Activated naive CD4-positive, alpha-beta T cell treated with anti-CD3 and anti-CD28 coated beads for 36 hours (primary cell): Measurements from ENCODE around the gene MYH13. TPM values are rescaled to one million over a fixed set of nuclear protein-coding genes. Genes with fewer than 3 reads are reported as not detected.

Experiments
- CTCF ChIA-PET: fragments of 350-600 bp; sonication (Branson Sonifier 250); formaldehyde crosslinking; loops from one replicate; lab custom pipeline; 2021; ENCODE audit warnings: antibody characterized with exemption; lab: Charles Lee
- DNase-seq: peaks from one replicate; pipeline ENCODE4 v3.0.0-alpha.2; 2020
- H3K27ac Mint-ChIP-seq: one replicate; pipeline ENCODE4 v1.8.0; 2021; ENCODE audit warnings: mild to moderate bottlenecking, mixed read lengths
- H3K27me3 Mint-ChIP-seq: one replicate; pipeline ENCODE4 v1.8.0; 2021; ENCODE audit warnings: low read depth, mixed read lengths
- H3K36me3 Mint-ChIP-seq: one replicate; pipeline ENCODE4 v1.8.0; 2021; ENCODE audit warnings: low read depth, mixed read lengths
- H3K4me1 Mint-ChIP-seq: one replicate; pipeline ENCODE4 v1.8.0; 2021; ENCODE audit warnings: low read depth, mixed read lengths
- H3K4me3 Mint-ChIP-seq: one replicate; pipeline ENCODE4 v1.8.0; 2021; ENCODE audit warnings: mild to moderate bottlenecking, moderate library complexity, mixed read lengths
- H3K9me3 Mint-ChIP-seq: one replicate; pipeline ENCODE4 v1.8.0; 2021; ENCODE audit warnings: mixed read lengths
- intact Hi-C: fragments of 100-400 bp; cut with micrococcal nuclease; formaldehyde crosslinking; loops from one replicate; pipeline ENCODE4 v1.15.1; 2023
- total RNA-seq, 2 experiments: library from RNA; stranded (reverse); gene quantifications; one replicate each; pipeline ENCODE4 v1.2.3, GENCODE V29; 2021

Gene MYH13
- total RNA-seq, 2 experiments from 2014 or later = not detected

DNA sequence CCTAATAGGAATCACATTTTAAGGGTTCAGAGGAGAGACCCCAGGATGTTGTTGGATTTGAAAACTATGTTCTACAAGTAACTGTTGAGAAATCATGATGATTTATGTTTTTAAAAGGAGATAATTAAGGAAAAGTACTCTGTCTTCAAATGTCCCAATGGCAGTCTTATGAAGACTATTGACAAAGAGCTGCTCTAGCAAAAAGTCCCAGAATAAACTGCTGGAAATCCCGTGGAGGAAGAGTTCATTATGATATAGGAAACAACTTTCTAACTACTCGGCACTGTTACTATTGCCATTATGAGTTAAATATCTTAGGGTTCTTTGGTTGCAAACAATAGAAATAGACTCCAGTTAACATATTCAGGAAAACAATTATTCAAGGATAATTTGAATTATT is 108.8 kb downstream of the MYH13 start:
- CTCF ChIA-PET = no interaction called here
- Mint-ChIP-seq H3K9me3 (peaks cover 3% of the 10 kb centered on the region), H3K36me3 (no peaks in the 10 kb centered on the region), H3K4me3 (no peak overlapping the region), H3K4me1 (no peaks in the 10 kb centered on the region), H3K27me3 (peaks cover 2% of the 10 kb centered on the region), H3K27ac (no peak overlapping the region)
- intact Hi-C loops = no loop called here
- DNase-seq = no peak

DNA sequence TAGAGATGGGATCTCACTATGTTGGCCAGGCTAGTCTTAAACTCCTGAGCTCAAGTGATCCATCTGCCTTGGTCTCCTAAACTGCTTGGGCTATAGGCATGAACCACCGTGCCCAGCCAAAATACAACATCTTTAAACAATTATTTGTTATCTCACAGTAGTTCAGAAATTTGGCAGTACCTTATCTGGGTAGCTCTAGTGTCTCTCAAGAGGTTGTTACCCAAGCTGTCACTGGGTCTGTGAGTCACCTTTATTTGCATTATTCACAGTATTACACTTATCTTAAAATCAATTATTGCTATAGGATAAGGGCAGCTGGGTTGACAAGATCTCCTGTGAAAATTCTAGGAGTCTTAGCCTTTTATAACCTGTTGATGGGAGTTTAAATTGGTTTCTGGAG is 110.4 kb downstream of the MYH13 start:
- intact Hi-C loops = no loop called here
- CTCF ChIA-PET = no interaction called here
- Mint-ChIP-seq H3K36me3 (no peaks in the 10 kb centered on the region), H3K4me1 (no peaks in the 10 kb centered on the region), H3K27ac (no peak overlapping the region), H3K4me3 (no peak overlapping the region), H3K27me3 (peaks cover 2% of the 10 kb centered on the region), H3K9me3 (no peaks in the 10 kb centered on the region)
- DNase-seq = no peak

DNA sequence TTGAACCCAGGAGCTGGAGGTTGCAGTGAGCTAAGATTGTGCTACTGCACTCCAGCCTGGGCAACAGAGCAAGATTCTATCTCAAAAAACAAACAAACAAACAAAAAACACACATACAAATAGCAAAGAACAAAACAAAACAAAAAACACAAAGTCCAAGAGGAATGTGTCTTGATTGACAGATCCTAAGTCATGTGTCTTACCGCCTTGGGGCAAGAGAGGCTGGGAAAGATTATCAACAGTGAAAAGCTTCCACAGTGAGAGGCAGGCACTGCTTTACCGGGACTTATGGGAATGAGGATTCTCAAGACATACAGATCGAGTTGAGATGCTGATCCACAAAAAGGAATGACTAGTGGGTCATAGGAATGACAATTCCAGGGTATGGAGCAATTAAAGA is 111.7 kb downstream of the MYH13 start:
- intact Hi-C loops = no loop called here
- H3K4me1 Mint-ChIP-seq = no peaks in the 10 kb centered on the region
- no peaks in the 10 kb centered on the region for H3K36me3 Mint-ChIP-seq

DNA sequence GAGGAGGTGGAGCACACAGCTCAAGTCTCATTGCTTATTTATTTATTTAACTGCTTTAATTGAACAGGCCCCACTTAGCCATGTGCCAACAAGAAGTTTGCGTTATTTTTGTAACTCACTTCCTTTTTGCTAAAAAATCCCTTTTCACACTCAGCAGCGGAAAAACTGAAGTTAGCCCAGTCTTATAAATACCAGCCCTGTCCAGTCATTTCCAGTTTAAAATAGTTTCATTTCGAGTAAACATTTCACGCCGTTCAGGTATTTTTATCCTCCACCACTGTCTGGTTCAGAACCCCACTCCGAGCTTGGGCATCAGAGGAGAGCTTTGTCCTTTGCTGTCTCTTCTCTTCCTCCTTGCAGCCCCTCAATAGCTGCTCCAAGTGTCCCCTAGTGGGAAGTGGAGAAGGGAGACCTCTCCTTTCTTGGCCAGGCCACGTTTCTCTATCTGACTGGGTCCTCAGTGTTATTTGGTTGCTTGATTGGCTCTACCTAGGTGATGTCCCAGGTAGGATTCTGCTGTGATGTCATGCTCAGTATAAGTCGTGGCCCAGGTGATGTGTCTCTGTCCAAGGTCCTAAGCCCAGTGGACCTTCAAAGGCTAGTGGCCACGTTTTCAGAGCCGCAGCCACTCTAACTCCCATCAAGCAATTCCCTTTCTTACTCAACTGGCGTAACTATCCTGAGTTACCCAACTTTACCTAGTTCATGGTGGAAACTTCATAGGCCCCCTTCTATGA is 121.4 kb downstream of the MYH13 start:
- Mint-ChIP-seq H3K9me3 (no peaks in the 10 kb centered on the region), H3K4me1 (no peaks in the 10 kb centered on the region), H3K27ac (no peak overlapping the region), H3K27me3 (peaks cover 4% of the 10 kb centered on the region), H3K4me3 (no peak overlapping the region), H3K36me3 (no peaks in the 10 kb centered on the region)
- intact Hi-C loops = no loop called here
- no peak for DNase-seq
- CTCF ChIA-PET = no interaction called here

More for the DNA sequence above, 111.7 kb downstream of the MYH13 start:
- DNase-seq = no peak
- Mint-ChIP-seq H3K9me3 (peaks cover 8% of the 10 kb centered on the region), H3K27me3 (no peaks in the 10 kb centered on the region), H3K27ac (no peak overlapping the region), H3K4me3 (no peak overlapping the region)
- CTCF ChIA-PET = no interaction called here

Other genes with a start within 250 kb of the MYH13 start
- under 1 TPM; 0.31 to 0.52 TPM for gene GAS7, start 174.4 kb downstream of the MYH13 start, total RNA-seq
- gene MYH8, start 48.9 kb upstream of the MYH13 start, total RNA-seq = not detected
- not detected for gene MYH4, start 96.6 kb upstream of the MYH13 start, total RNA-seq
- gene MYH1, start 145.5 kb upstream of the MYH13 start, total RNA-seq = not detected
- not detected for gene MYH2, start 176.7 kb upstream of the MYH13 start, total RNA-seq